NCI-H2196 (cell line): ENCODE measurements around the gene ZNF521.

Experiments used
- DNase-seq: peaks from one replicate; lab custom pipeline; 2025; ENCODE audit not compliant: unreplicated experiment; lab: John Stamatoyannopoulos, UW

ZNF521 gene

DNA sequence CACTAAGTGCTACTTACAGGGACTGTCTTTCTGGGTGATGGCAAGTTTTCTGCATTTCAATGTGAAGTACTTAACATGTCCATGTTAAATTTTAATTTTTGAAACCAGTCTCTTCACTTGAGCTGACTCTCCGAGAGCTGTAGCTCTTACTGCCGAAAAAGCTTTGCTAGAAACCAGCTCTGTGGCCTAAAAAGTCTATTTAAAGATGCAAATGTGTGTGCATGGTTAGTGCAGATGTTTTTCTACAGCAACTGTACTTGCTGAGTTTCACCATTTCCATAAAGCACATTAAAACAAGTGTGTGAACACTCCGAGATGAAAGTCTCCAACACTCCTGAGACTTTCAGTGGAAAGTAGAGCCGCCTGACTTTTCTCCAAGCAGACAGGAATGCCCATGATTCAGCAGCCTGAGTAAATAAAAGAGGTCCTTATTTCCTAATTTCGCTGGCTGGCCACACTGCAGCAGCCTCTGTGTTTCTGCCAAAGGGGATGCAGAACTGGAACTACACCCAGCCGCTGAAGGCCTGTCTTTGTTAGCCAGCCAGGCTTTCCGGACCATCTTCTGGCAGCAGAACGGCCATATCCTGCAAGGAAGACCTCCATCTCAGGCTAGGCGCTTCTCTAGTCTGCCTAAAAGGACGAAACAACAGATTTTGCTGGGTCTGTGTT lies 121.2 kb downstream of the ZNF521 start:
- no peak for DNase-seq

DNA sequence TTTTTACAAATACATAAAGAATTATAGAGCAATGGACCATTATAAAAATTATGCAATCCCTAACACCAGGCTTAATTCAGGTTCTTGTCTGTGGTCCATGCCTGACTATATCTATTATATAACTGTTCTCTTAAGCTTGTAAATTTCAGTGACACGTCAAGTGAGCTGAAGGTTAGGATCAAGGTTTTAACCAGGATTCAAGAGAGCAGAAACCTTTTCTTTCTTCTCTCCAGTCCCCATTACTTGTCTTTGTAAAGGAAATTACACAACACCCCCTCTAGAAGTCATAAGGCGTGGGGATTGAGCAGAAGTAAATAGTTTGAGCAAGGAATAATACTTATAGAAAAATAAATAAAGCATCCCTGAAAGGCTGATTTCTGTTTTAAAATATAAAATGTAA lies 122.0 kb downstream of the ZNF521 start:
- no peak for DNase-seq

DNA sequence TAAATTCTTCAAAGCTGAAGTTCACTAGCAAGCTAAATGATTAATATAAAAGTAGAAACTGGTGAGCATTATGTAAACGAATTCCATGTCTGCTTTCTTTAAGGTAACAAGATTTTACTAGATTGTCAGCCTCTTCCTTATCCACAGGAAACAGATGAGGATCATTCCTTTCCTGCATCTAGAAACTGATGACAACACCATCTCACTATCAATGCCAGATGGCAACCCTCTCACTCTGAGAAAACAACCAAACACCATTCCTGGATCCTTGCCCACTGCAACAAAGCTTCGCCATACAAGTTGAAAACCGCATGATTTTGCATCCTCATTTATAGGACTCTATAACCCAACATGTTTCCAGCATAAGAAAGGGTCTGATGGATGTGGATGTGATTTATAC lies 122.9 kb downstream of the ZNF521 start:
- no peak for DNase-seq

DNA sequence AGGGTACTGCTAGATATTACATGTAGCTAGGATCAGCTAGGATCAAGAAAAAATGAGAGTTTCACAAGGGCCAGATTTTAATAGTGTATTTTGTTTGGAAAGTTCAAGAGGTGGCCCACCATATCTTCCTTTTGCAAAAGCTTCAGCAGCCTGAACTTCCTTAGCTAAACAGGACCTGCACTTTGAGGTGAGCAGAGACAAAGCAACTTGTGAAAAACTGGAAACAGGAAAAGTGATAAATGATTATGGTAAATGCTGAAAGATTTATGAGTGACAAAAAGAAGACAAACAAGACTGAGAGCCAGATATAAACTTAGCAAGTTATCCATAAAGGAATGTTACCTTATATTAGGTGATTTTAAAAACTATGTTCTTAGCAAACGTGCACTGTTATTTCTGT lies 123.6 kb downstream of the ZNF521 start:
- no peak for DNase-seq

DNA sequence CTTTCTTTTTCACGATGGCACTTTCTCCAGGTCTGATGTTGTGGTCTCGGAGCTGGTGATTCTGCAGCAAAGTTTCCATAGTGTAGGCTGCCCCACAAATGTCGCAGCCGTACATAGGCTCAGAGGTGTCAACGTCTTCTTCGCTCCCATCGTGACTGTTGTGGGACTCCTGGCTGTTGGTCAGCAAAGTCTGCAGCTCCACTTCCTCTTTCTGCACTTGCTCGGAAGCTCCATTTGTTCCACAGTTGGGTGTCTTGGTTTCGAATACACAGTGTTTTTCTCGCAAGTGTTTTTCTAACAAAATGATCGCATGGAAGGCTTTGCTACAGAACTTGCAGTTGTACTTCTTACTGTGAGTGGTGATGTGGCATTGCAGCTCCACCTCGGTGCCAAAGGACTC lies 126.8 kb downstream of the ZNF521 start:
- no peak for DNase-seq

DNA sequence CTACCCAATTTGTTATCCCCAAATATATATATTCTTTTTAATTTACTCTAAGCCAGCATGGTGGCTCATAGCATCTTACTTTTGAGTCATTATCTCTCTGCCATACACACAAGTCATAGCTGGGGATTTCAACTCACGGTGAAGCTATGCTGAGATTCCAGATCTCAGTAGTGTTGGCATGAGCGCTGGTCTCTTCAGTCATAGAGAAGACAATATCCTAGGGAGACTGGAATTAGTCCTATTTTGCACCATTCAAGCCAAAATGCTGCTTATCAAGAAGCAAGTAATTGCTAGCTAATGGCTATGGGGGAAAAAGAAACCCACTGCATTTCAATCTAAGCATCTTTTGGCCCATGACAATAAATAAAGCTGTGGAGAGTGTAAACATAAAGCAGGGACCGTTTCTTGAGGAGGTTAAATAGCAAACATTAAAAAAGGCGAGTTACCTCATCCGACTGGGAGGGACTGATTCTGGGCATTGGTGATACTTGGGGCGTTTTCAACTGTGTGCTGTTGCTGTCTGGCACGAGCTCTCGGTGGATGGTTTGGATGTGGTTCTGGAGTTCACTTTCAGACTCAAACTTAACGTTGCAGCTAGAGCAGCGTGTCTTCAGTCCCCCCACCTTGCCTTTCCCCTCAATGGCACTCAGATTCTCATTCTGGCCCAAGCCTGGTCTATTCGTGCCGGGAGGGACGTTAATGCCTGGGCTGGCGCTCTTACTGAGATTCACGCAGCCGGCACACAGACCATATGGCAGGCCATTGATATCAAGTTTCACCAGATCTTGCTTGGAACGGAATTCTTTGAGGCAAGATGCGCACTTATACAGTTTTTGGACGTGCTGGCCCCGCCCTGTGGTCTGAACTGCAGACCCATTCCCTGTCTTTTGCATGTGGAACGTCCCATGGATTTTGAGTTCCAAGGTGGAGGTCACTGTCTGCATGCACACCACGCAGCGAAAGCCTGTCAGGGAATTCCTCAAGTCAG lies 127.8 kb downstream of the ZNF521 start:
- no peak for DNase-seq

DNA sequence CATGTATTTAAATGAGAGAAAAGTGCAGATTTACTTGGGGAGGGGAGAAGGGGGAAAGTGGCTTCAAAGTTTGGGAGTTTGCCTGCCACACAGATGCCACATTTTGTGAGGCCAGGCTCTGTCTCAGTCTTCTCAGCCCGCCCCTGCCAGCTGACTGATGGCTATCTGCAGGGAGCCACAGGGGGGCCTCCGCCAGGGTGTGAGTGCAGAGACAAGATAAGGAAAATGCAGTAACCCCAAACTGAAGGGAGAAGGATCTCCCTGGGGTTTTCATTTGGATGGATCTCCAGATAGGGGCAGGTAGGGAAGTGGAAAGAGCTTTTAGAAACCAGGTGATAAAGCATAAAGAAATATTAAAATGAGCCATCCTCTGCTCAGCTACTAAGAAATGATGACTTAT lies 128.8 kb downstream of the ZNF521 start:
- no peak for DNase-seq

DNA sequence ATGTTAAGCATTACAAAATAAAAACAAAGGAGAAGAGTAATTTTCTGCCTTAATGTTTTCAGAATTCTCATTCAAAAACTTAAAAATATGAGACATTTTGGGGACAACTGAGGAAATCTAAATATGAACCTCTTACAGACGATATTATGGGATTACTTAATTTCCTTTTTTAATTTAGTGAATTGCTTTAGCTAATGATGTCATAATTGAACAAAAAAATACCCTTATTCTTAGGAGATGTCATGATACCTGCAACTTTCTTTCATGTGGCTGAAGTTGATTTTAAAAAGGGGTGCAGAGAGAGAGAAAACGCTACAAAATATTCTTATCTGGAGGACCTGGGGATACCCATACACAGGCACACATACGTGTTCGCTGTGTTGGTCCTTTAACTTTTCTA lies 129.3 kb downstream of the ZNF521 start:
- DNase-seq, result no peak

DNA sequence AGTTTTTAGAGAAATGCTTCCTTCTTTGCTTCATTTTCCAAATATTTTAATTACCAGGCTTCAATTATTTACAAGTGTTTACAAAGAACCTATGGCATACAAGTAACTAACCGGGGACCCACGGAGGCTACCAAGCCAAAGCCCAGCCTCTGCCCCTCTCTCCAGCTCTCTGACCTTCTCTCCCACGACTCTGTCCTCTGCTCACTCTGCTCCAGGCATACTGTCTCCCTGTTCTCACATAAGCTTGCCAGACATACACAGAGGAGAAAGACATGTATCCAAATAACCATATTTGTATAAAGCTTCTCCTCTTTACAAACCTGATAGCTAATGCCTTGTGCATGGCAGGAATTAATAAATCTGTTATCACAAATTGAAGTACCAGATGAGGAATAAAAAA lies 141.3 kb downstream of the ZNF521 start:
- DNase-seq, result no peak

DNA sequence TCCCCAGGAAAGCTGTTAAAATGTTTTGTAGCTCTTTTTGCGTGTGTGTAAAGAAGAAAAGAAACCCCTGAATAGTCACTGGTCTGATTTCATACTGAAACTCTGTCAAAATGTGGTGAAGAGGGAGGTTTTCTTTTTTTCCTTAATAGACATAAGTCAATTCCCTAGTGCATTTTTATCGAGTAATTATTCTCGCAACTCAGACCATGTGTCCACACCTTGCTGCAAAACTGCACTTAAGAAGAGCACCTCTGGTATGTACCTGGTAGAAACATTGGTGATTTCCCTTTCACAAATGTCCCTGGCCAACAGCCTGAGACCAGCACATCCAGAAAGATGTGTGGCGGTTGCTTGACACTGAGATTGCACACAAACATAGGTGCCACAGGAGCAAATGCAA lies 159.9 kb downstream of the ZNF521 start:
- DNase-seq, result no peak

DNA sequence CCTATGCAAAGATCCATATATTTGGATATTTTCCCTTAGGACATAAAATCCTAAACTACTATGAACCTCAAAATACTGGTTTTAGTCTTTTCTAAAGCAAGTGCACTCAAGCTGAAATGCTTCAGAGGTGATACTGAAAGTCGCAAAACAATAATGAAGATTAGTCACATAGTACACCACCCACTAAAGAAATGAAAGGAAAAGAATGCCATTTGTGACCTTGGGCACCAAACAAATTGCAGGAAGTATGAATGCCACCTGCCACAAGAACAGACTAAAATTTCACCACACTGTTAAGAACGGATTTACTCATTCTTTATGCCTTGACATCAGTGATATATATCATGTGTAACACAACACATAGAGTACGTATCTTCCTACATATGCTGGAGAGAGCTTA lies 161.5 kb downstream of the ZNF521 start:
- DNase-seq, result no peak

GRCh38 chr18:25189391-25190185 lies 162.4 kb downstream of the ZNF521 start:
- no peak for DNase-seq

- no peak for DNase-seq
These were observed 164.3 kb downstream of the ZNF521 start for GRCh38 chr18:25187521-25188192.

GRCh38 chr18:25186871-25187270 lies 165.1 kb downstream of the ZNF521 start:
- DNase-seq, result no peak

DNA sequence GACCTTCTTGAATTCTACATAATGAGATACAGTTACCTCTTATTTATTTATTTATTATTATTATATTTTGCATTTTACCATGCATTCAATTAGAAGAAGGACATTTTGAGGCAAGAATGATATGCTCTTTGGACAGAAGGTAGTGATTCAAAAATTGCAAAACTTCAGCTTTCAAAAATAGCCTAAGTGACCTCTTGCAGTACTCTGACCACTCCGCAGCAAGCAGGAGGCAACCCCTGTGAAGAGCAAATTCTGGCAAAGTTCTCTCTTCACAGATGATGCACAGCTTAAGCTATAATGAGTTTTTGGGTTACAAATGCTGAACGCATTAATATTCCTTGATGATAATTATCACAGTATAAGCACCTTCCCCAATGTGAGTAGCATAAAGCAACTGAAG lies 170.0 kb downstream of the ZNF521 start:
- DNase-seq, result no peak

DNA sequence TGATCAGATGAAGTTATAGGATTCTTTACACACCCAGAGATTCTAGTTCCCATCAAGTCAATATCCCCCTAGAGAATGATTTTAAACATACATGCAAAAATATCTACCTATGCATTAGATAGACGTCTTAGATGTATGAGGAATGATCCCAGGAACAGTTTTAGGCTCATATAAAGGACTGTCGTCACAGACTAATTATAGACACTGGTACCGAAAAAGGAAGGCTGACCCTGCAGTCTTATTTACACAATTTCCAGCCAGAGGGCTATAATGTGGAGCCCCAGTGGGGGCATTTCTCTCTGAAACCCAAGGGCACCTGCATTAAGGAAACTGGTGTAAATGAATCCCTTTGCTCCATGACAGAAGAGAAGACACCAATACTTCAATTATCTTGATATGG lies 170.4 kb downstream of the ZNF521 start:
- DNase-seq, result no peak

DNA sequence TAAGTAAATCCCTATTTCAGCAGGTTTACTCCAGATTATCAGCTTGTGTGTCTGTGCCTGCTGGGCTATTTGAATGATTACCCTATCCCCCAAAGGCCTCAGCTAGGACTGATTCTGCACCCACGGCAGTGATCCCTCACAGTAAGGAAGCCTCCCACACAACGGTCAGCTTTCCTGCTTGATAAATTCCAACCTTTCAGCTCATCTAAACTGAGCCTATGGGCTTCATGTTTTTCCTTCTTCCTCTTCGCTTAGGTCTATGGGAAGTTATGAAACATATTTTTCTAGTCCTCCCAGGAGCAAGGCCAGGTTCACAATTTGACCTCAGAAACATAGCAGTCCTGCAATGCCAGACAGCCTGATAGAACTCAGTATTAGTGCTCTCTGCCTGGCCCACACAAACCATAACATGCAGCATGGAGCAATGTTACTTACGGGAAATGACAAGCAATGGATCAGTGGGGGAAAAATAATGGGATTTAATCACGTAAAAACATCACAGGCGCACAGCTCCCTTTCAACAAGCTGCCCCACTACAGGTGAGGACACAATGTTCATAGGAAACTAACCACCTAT lies 170.9 kb downstream of the ZNF521 start:
- DNase-seq, result no peak

GRCh38 chr18:25177631-25178030 lies 174.3 kb downstream of the ZNF521 start:
- DNase-seq, result no peak

- no peak for DNase-seq
These were observed 175.4 kb downstream of the ZNF521 start for GRCh38 chr18:25176518-25177042.
